IMR-90 (cell line): ENCODE measurements around the gene UBALD1. TPM values are rescaled to one million over a fixed set of nuclear protein-coding genes. Genes with fewer than 3 reads are reported as not detected.

ENCODE experiments used
- ATAC-seq: fragments of 200-7000 bp; cut with Tn5 transposase; 2 replicates; pipeline ENCODE4 v1.9.1; 2020; ENCODE audit warnings: low read depth, mild to moderate bottlenecking, moderate library complexity
- BruUV-seq: library from RNA; stranded (reverse); fragments of 400-500 nt; replicated peaks from 2 replicates; lab custom pipeline; 2021; lab: Mats Ljungman, UMichigan
- CTCF ChIA-PET: fragments of 300-600 bp; formaldehyde crosslinking; extraction: SDS; loops from one replicate; lab custom pipeline; 2021; ENCODE audit warnings: antibody characterized with exemption; lab: Yijun Ruan, JAX
- POLR2A ChIA-PET: fragments of 300-600 bp; sonication (Branson Sonifier 250); formaldehyde crosslinking; loops from one replicate; lab custom pipeline; 2022; ENCODE audit warnings: antibody characterized with exemption; ENCODE audit not compliant: unreplicated experiment; lab: Charles Lee
- DNase-seq: peaks from one replicate; pipeline ENCODE4 v3.0.0; 2013
- H2AFZ ChIP-seq: replicated peaks from 2 replicates; pipeline ENCODE3; 2013; ENCODE audit warnings: low read length, mild to moderate bottlenecking; ENCODE audit not compliant: poor library complexity
- H2AK5ac ChIP-seq: 2 replicates; pipeline ENCODE4 v1.6.1; 2013; ENCODE audit warnings: low read depth, low read length, inconsistent platforms
- H2AK9ac ChIP-seq: replicated peaks from 2 replicates; pipeline ENCODE3; 2013; ENCODE audit warnings: mild to moderate bottlenecking, low read depth, low read length, moderate library complexity; ENCODE audit not compliant: poor library complexity
- H2BK120ac ChIP-seq: 2 replicates; pipeline ENCODE4 v1.6.1; 2013; ENCODE audit warnings: low read depth, low read length, inconsistent platforms
- H2BK15ac ChIP-seq: 3 replicates; pipeline ENCODE4 v1.6.1; 2013; ENCODE audit warnings: low read depth, low read length, inconsistent platforms
- H2BK20ac ChIP-seq: 2 replicates; pipeline ENCODE4 v1.6.1; 2013; ENCODE audit warnings: low read depth, mild to moderate bottlenecking, inconsistent platforms, low read length, moderate library complexity
- H2BK5ac ChIP-seq: 2 replicates; pipeline ENCODE4 v1.6.1; 2013; ENCODE audit warnings: mild to moderate bottlenecking, low read depth, low read length, inconsistent platforms; ENCODE audit not compliant: poor library complexity, severe bottlenecking
- H3K14ac ChIP-seq: replicated peaks from 2 replicates; pipeline ENCODE4 v1.6.1; 2013; ENCODE audit warnings: low read depth, low read length, inconsistent platforms
- H3K18ac ChIP-seq: 2 replicates; pipeline ENCODE4 v1.6.1; 2013; ENCODE audit warnings: low read depth, low read length, control low read depth
- H3K23ac ChIP-seq: 2 replicates; pipeline ENCODE4 v1.6.1; 2013; ENCODE audit warnings: low read depth, low read length, inconsistent platforms
- H3K27ac ChIP-seq: 2 replicates; pipeline ENCODE4 v1.5.1; 2013; ENCODE audit warnings: mild to moderate bottlenecking, control low read depth, low read length; ENCODE audit not compliant: insufficient read depth
- H3K27me3 ChIP-seq: 2 replicates; pipeline ENCODE4 v1.6.1; 2013; ENCODE audit warnings: low read length; ENCODE audit not compliant: control insufficient read depth, insufficient read depth
- H3K36me3 ChIP-seq: 2 replicates; pipeline ENCODE4 v1.6.1; 2013; ENCODE audit warnings: low read length, mixed read lengths; ENCODE audit not compliant: control insufficient read depth, insufficient read depth
- H3K4ac ChIP-seq: 2 replicates; pipeline ENCODE4 v1.6.1; 2013; ENCODE audit warnings: low read depth, low read length, inconsistent platforms
- H3K4me1 ChIP-seq: 2 replicates; pipeline ENCODE4 v1.6.1; 2013; ENCODE audit warnings: low read length, mixed read lengths; ENCODE audit not compliant: control insufficient read depth, insufficient read depth
- H3K4me2 ChIP-seq: 2 replicates; pipeline ENCODE4 v1.6.1; 2013; ENCODE audit warnings: low read depth, mild to moderate bottlenecking, control low read depth, low read length, moderate library complexity
- H3K4me3 ChIP-seq: 2 replicates; pipeline ENCODE4 v1.5.1; 2013; ENCODE audit warnings: low read depth, mild to moderate bottlenecking, control low read depth, low read length, moderate library complexity; ENCODE audit not compliant: insufficient read depth
- H3K56ac ChIP-seq: 2 replicates; pipeline ENCODE4 v1.6.1; 2013; ENCODE audit warnings: low read length, inconsistent platforms; ENCODE audit not compliant: insufficient read depth; ENCODE audit errors: extremely low read depth
- H3K79me1 ChIP-seq, 2 experiments: 2 replicates each; pipeline ENCODE4 v1.6.1; 2013; ENCODE audit warnings: low read length in 2 of 2, inconsistent platforms in 1 of 2, low read depth in 1 of 2
- H3K9ac ChIP-seq: 2 replicates; pipeline ENCODE4 v1.6.1; 2013; ENCODE audit warnings: low read depth, low read length, control low read depth
- H3K9me1 ChIP-seq: 2 replicates; pipeline ENCODE4 v1.6.1; 2013; ENCODE audit warnings: low read length, inconsistent platforms; ENCODE audit not compliant: insufficient read depth
- H3K9me3 ChIP-seq: 2 replicates; pipeline ENCODE4 v1.6.1; 2013; ENCODE audit warnings: low read length; ENCODE audit not compliant: control insufficient read depth, insufficient read depth
- H4K20me1 ChIP-seq: 2 replicates; pipeline ENCODE4 v1.6.1; 2013; ENCODE audit warnings: low read length, inconsistent platforms; ENCODE audit not compliant: insufficient read depth
- H4K5ac ChIP-seq: 2 replicates; pipeline ENCODE4 v1.6.1; 2013; ENCODE audit warnings: mild to moderate bottlenecking, low read depth, low read length, control low read depth
- H4K8ac ChIP-seq, 2 experiments: 2 replicates each; pipeline ENCODE4 v1.6.1; 2013; ENCODE audit warnings: low read depth in 2 of 2, low read length in 2 of 2, control low read depth in 1 of 2, inconsistent platforms in 1 of 2
- H4K91ac ChIP-seq: 2 replicates; pipeline ENCODE4 v1.6.1; 2013; ENCODE audit warnings: low read depth, low read length, inconsistent platforms; ENCODE audit not compliant: insufficient read depth
- BHLHE40 ChIP-seq: fragments of 150-350 bp; IDR thresholded peaks from 2 replicates; pipeline ENCODE4 v1.6.1; 2016; ENCODE audit warnings: mild to moderate bottlenecking, low read depth, low read length
- CEBPB ChIP-seq: IDR thresholded peaks from 2 replicates; pipeline ENCODE4 v1.6.1; 2012; ENCODE audit warnings: low read depth, low read length, improper control_type of control experiment
- CHD1 ChIP-seq: IDR thresholded peaks from 2 replicates; pipeline ENCODE4 v1.6.1; 2012; ENCODE audit warnings: low read depth, low read length, improper control_type of control experiment
- CTCF ChIP-seq: conservative IDR thresholded peaks from 2 replicates; pipeline ENCODE4 v1.5.1; 2012; ENCODE audit warnings: mild to moderate bottlenecking, low read depth, low read length, improper control_type of control experiment
- ELK1 ChIP-seq: fragments of 150-350 bp; IDR thresholded peaks from 2 replicates; pipeline ENCODE4 v1.6.1; 2016; ENCODE audit warnings: low read depth, mild to moderate bottlenecking, low read length, moderate library complexity, borderline replicate concordance
- FOS ChIP-seq: fragments of 150-350 bp; IDR thresholded peaks from 2 replicates; pipeline ENCODE4 v1.6.1; 2016; ENCODE audit warnings: low read depth, low read length
- MAFK ChIP-seq: IDR thresholded peaks from 2 replicates; pipeline ENCODE4 v1.6.1; 2012; ENCODE audit warnings: low read depth, low read length, improper control_type of control experiment
- MAZ ChIP-seq: IDR thresholded peaks from 2 replicates; pipeline ENCODE4 v1.6.1; 2012; ENCODE audit warnings: low read depth, mild to moderate bottlenecking, low read length, improper control_type of control experiment, moderate library complexity, borderline replicate concordance
- MXI1 ChIP-seq: IDR thresholded peaks from 2 replicates; pipeline ENCODE4 v1.6.1; 2012; ENCODE audit warnings: low read depth, mild to moderate bottlenecking, low read length, moderate library complexity, borderline replicate concordance
- NFE2L2 ChIP-seq: fragments of 150-350 bp; IDR thresholded peaks from 2 replicates; pipeline ENCODE4 v1.6.1; 2016; ENCODE audit warnings: low read depth, mild to moderate bottlenecking, low read length
- POLR2A ChIP-seq: IDR thresholded peaks from 2 replicates; pipeline ENCODE4 v1.6.1; 2012; ENCODE audit warnings: mild to moderate bottlenecking, low read depth, low read length
- RAD21 ChIP-seq: IDR thresholded peaks from 2 replicates; pipeline ENCODE4 v1.6.1; 2012; ENCODE audit warnings: low read length, improper control_type of control experiment
- RCOR1 ChIP-seq: IDR thresholded peaks from 2 replicates; pipeline ENCODE4 v1.6.1; 2012; ENCODE audit warnings: mild to moderate bottlenecking, low read length, improper control_type of control experiment; ENCODE audit not compliant: insufficient replicate concordance
- RFX5 ChIP-seq: IDR thresholded peaks from 2 replicates; pipeline ENCODE4 v1.8.0; 2012; ENCODE audit warnings: low read depth, mild to moderate bottlenecking, low read length, moderate library complexity
- SMC3 ChIP-seq: fragments of 150-350 bp; IDR thresholded peaks from 2 replicates; pipeline ENCODE4 v1.6.1; 2016; ENCODE audit warnings: low read depth, mild to moderate bottlenecking, antibody characterized with exemption, low read length, moderate library complexity
- WGBS, 2 experiments: methylation state at CpG; one replicate each; pipeline versions ENCODE4 v1.1.5 to v1.1.7; 2013; ENCODE audit warnings: missing lambda C conversion rate in 2 of 2; ENCODE audit not compliant: insufficient read length in 1 of 2; ENCODE audit errors: extremely low coverage in 2 of 2; 5-methylcytosine and 5-hydroxymethylcytosine counted together
- dilution Hi-C: fragments of 300-500 bp; cut with HindIII; formaldehyde crosslinking; loops from one replicate; pipeline ENCODE4 v1.14.3; 2018; ENCODE audit warnings: low sequenced_read_pairs; ENCODE audit not compliant: unreplicated experiment
- in situ Hi-C: fragments of 300-500 bp; cut with MboI; formaldehyde crosslinking; loops from 3 replicates; pipeline ENCODE4 v1.14.3; 2019; ENCODE audit warnings: low sequenced_read_pairs, inconsistent platforms, mixed read lengths
- intact Hi-C: fragments of 100-400 bp; cut with micrococcal nuclease; formaldehyde crosslinking; loops from 2 replicates; pipeline ENCODE4 v1.10.0; 2022
- polyA plus RNA-seq, 3 experiments: library from polyadenylated mRNA; depleted of rRNA; stranded (reverse); fragments of >200 nt; gene quantifications; 2 replicates each; pipeline ENCODE4 v1.2.3, GENCODE V29; 2012; ENCODE audit warnings: low replicate concordance in 1 of 3
- total RNA-seq: library from RNA; depleted of rRNA; stranded (reverse); fragments of >200 nt; gene quantifications from 2 replicates; pipeline ENCODE4 v1.2.3, GENCODE V29; 2012
- TF ChIP-seq, protein P1 (sequence below): fragments of 150-350 bp; IDR thresholded peaks from 2 replicates; pipeline ENCODE4 v1.6.1; 2017; ENCODE audit warnings: mild to moderate bottlenecking, antibody characterized with exemption, low read length, low read depth

UBALD1 gene
- total and polyA plus RNA-seq, 2 of the 4 experiments (the other 2 are of a cell fraction) = 1.3 to 14.5 TPM

- no peak overlapping the region for H3K4me2 ChIP-seq
- no peak overlapping the region for H2BK5ac ChIP-seq
- no peak overlapping the region for H2BK20ac ChIP-seq
- BruUV-seq = no TSS peak
- no peak overlapping the region for H3K23ac ChIP-seq
- H3K79me1 ChIP-seq = peaks cover under 1% of the 10 kb centered on the region in 2 experiments; a peak in 1 of 4 replicates
- in situ Hi-C loops = no loop called here
- H4K91ac ChIP-seq = no peak overlapping the region
- ChIA-PET POLR2A (no interaction called here), CTCF (no interaction called here)
- peak overlapping the region; percentile 39 for H2AFZ ChIP-seq
- peaks cover 5% of the 10 kb centered on the region; the same call in 1 of the 2 replicates for H3K36me3 ChIP-seq
- TF ChIP-seq SMC3 = no peak
- TF ChIP-seq CEBPB = no peak
- no peak for TF ChIP-seq RAD21
- no peak for TF ChIP-seq RCOR1
- no peak for TF ChIP-seq CHD1
- TF ChIP-seq, protein P1, sequence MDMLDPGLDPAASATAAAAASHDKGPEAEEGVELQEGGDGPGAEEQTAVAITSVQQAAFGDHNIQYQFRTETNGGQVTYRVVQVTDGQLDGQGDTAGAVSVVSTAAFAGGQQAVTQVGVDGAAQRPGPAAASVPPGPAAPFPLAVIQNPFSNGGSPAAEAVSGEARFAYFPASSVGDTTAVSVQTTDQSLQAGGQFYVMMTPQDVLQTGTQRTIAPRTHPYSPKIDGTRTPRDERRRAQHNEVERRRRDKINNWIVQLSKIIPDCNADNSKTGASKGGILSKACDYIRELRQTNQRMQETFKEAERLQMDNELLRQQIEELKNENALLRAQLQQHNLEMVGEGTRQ = no peak
- TF ChIP-seq MXI1 = no peak
- TF ChIP-seq ELK1 = no peak
- TF ChIP-seq RFX5 = no peak
- no peak for TF ChIP-seq MAZ
- TF ChIP-seq BHLHE40 = no peak
- TF ChIP-seq POLR2A = no peak
- no peak for TF ChIP-seq NFE2L2
- TF ChIP-seq FOS = no peak
- TF ChIP-seq MAFK = no peak
- TF ChIP-seq CTCF = no peak
- H3K4ac ChIP-seq = no peak overlapping the region
- H3K18ac ChIP-seq = no peak overlapping the region
- H3K9ac ChIP-seq = no peak overlapping the region
- H3K9me3 ChIP-seq = no peaks in the 10 kb centered on the region
- WGBS, 2 experiments = no CpG with 5 or more reads among the region's 8 CpGs
- dilution Hi-C loops = no loop called here
- H4K20me1 ChIP-seq = peaks cover 3% of the 10 kb centered on the region
- ATAC-seq (no peak), DNase-seq (no peak)
- intact Hi-C loops = no loop called here
- no peaks in the 10 kb centered on the region for H3K9me1 ChIP-seq
- H2BK15ac ChIP-seq = no peak overlapping the region
- no peaks in the 10 kb centered on the region for H3K4me1 ChIP-seq
- no peak overlapping the region for H2BK120ac ChIP-seq
- H3K14ac ChIP-seq = no peak overlapping the region
- peak overlapping the region; percentile 50 for H2AK9ac ChIP-seq
- H3K27ac ChIP-seq = no peak overlapping the region
- H4K8ac ChIP-seq = no peak overlapping the region
- peaks cover 19% of the 10 kb centered on the region for H3K27me3 ChIP-seq
- no peak overlapping the region for H2AK5ac ChIP-seq
- no peak overlapping the region for H3K4me3 ChIP-seq
- H4K5ac ChIP-seq = no peak overlapping the region
- no peak overlapping the region for H3K56ac ChIP-seq
Observed at GRCh38 chr16:4602331-4602730, 12.4 kb downstream of the UBALD1 start.
